Choroid plexus epithelial cell (primary cell): ENCODE data around the gene CDK5.
"Not testable (repeated sequence)": the region's sequence is repeated elsewhere in the genome, so short reads cannot be mapped to it uniquely, and the experiment has no call there.

Source experiments
- DNase-seq: peaks from one replicate; pipeline ENCODE4 v3.0.0-alpha.2; 2010; ENCODE audit warnings: low read depth
- H3K4me3 ChIP-seq: 2 replicates; pipeline ENCODE4 v1.5.1; 2011; ENCODE audit warnings: low read depth, mild to moderate bottlenecking, control low read depth, low read length, moderate library complexity
- CTCF ChIP-seq: conservative IDR thresholded peaks from 2 replicates; pipeline ENCODE4 v1.5.1; 2011; ENCODE audit warnings: low read depth, mild to moderate bottlenecking, control low read depth, inconsistent platforms, low read length, moderate library complexity

Gene CDK5

GRCh38 chr7:151045967-151046366 is 11.7 kb downstream of the CDK5 start:
- no peak overlapping the region for H3K4me3 ChIP-seq
- no peak for TF ChIP-seq CTCF
- DNase-seq = no peak

- no peak for TF ChIP-seq CTCF
- no peak overlapping the region for H3K4me3 ChIP-seq
- DNase-seq = no peak
Measured at GRCh38 chr7:151045262-151045661, 12.4 kb downstream of the CDK5 start.

- no peak for TF ChIP-seq CTCF
- DNase-seq = no peak
Measured at GRCh38 chr7:151043959-151044358, 13.7 kb downstream of the CDK5 start.

GRCh38 chr7:151043449-151043848 is 14.2 kb downstream of the CDK5 start:
- not testable (repeated sequence) for DNase-seq

More at GRCh38 chr7:151043959-151044358, 13.7 kb downstream of the CDK5 start:
- no peak overlapping the region for H3K4me3 ChIP-seq

GRCh38 chr7:151040616-151041375 is 16.9 kb downstream of the CDK5 start:
- TF ChIP-seq CTCF = no peak
- no peak for DNase-seq
- no peak overlapping the region for H3K4me3 ChIP-seq

More at GRCh38 chr7:151043449-151043848, 14.2 kb downstream of the CDK5 start:
- H3K4me3 ChIP-seq = not testable (repeated sequence)

- no peak for DNase-seq
- TF ChIP-seq CTCF = no peak
- no peak overlapping the region for H3K4me3 ChIP-seq
Measured at GRCh38 chr7:151039850-151040548, 17.7 kb downstream of the CDK5 start.

- TF ChIP-seq CTCF = no peak
- H3K4me3 ChIP-seq = no peak overlapping the region
- DNase-seq = peak; percentile 91
Measured at GRCh38 chr7:151038951-151039849, 18.5 kb downstream of the CDK5 start.
